K562 (cell line): ENCODE results near the gene CRK. TPM values are rescaled to one million over a fixed set of nuclear protein-coding genes. Genes with fewer than 3 reads are reported as not detected.

ENCODE experiments used
- ATAC-seq: fragments of 200-7000 bp; cut with Tn5 transposase; 3 replicates; pipeline ENCODE4 v1.9.1; 2020; ENCODE audit warnings: moderate library complexity
- BruUV-seq: library from RNA; stranded (reverse); fragments of 400-500 nt; replicated peaks from 2 replicates; lab custom pipeline; 2021; lab: Mats Ljungman, UMichigan
- CTCF ChIA-PET: fragments of 300-600 bp; formaldehyde crosslinking; extraction: SDS; loops from one replicate; lab custom pipeline; 2021; ENCODE audit warnings: low intra/inter-chr PET ratio; lab: Yijun Ruan, JAX
- POLR2A ChIA-PET: fragments of 300-600, 350-650 bp; sonication (Branson Sonifier 250); formaldehyde crosslinking; extraction: SDS; loops from one replicate; lab custom pipeline; 2021; ENCODE audit warnings: antibody characterized with exemption, inconsistent platforms; lab: Yijun Ruan, JAX
- DNase-seq, 4 experiments: peaks; one replicate each; pipeline versions ENCODE4 v3.0.0 to v3.0.0-alpha.2; 2011 to 2018; ENCODE audit warnings: low spot score in 3 of 4, mixed read lengths in 3 of 4; ENCODE audit errors: extremely low read depth in 1 of 4
- FAIRE-seq: peaks from 2 replicates; lab custom pipeline; 2011; peaks lifted over from hg19 to GRCh38; lab: Jason Lieb, UNC
- H2AFZ ChIP-seq: 2 replicates; pipeline ENCODE4 v1.6.0; 2011; ENCODE audit warnings: low read depth, low read length, control low read depth, inconsistent platforms
- H3K27ac ChIP-seq: fragments of 200-600 bp; 3 replicates; pipeline ENCODE4 v1.8.0; 2011; ENCODE audit warnings: low read depth, mild to moderate bottlenecking, control low read depth, inconsistent platforms, low read length, moderate library complexity, mixed read lengths; ENCODE audit errors: extremely low read depth
- H3K27me3 ChIP-seq, 2 experiments: fragments of 300-600 bp in 1 of 2; 2 replicates in 1 of 2; 3 replicates in 1 of 2; pipeline versions ENCODE4 v1.6.0 to v1.8.0; 2011; ENCODE audit warnings: inconsistent platforms in 2 of 2, low read length in 2 of 2, mild to moderate bottlenecking in 1 of 2, mixed read lengths in 1 of 2, moderate library complexity in 1 of 2; ENCODE audit not compliant: control insufficient read depth in 2 of 2, insufficient read depth in 2 of 2
- H3K36me3 ChIP-seq: fragments of 300-600 bp; 3 replicates; pipeline ENCODE4 v1.8.0; 2011; ENCODE audit warnings: mild to moderate bottlenecking, low read length, inconsistent platforms; ENCODE audit not compliant: control insufficient read depth, insufficient read depth
- H3K4me1 ChIP-seq, 2 experiments: fragments of 200-600 bp in 1 of 2; replicated peaks in 1 of 2; 2 replicates in 1 of 2; 3 replicates in 1 of 2; pipeline versions ENCODE4 v1.5.1 to v1.8.0; 2011; ENCODE audit warnings: inconsistent platforms in 2 of 2, low read length in 2 of 2, mild to moderate bottlenecking in 1 of 2, mixed read lengths in 1 of 2, moderate library complexity in 1 of 2; ENCODE audit not compliant: control insufficient read depth in 2 of 2, insufficient read depth in 2 of 2
- H3K4me2 ChIP-seq: 2 replicates; pipeline ENCODE4 v1.6.1; 2011; ENCODE audit warnings: low read length, control low read depth, inconsistent platforms, mixed read lengths; ENCODE audit not compliant: insufficient read depth
- H3K4me3 ChIP-seq: fragments of 200-600 bp; sonication (generic), shearing (Covaris generic); 2 replicates; pipeline ENCODE4 v1.5.1; 2016; ENCODE audit warnings: control low read depth, inconsistent platforms
- H3K79me2 ChIP-seq: fragments of 200-600 bp; 3 replicates; pipeline ENCODE4 v1.8.0; 2011; ENCODE audit warnings: low read length, inconsistent platforms; ENCODE audit not compliant: control insufficient read depth, insufficient read depth
- H3K9ac ChIP-seq, 2 experiments: 2 replicates each; pipeline versions ENCODE4 v1.6.0 to v1.6.1; 2011; ENCODE audit warnings: low read depth in 2 of 2, low read length in 2 of 2, control low read depth in 1 of 2, inconsistent platforms in 1 of 2, mild to moderate bottlenecking in 1 of 2, mixed read lengths in 1 of 2; ENCODE audit not compliant: insufficient read depth in 1 of 2
- H3K9me1 ChIP-seq: one replicate; pipeline ENCODE4 v1.6.0; 2011; ENCODE audit warnings: inconsistent platforms, mild to moderate bottlenecking, low read length, moderate library complexity; ENCODE audit not compliant: control insufficient read depth, insufficient read depth
- H3K9me3 ChIP-seq: replicated peaks from 2 replicates; pipeline ENCODE4 v1.5.1; 2011; ENCODE audit warnings: low read depth, low read length, inconsistent platforms; ENCODE audit not compliant: control insufficient read depth, insufficient read depth
- H4K20me1 ChIP-seq: replicated peaks from 2 replicates; pipeline ENCODE4 v1.6.1; 2011; ENCODE audit warnings: low read length, inconsistent platforms, mixed read lengths; ENCODE audit not compliant: control insufficient read depth, insufficient read depth
- CHD1 ChIP-seq: fragments of 200-600 bp; sonication (generic); IDR thresholded peaks from one replicate; pipeline ENCODE4 v1.6.1; 2012; ENCODE audit warnings: mild to moderate bottlenecking, moderate library complexity, low read length, inconsistent platforms
- ILK ChIP-seq: fragments of 450-650 bp; IDR thresholded peaks from 2 replicates; pipeline ENCODE4 v1.6.1; 2016; ENCODE audit warnings: missing genetic modification characterization, low read depth, mild to moderate bottlenecking, missing compliant biosample characterization, moderate library complexity, borderline replicate concordance
- MAZ ChIP-seq, 2 experiments: fragments of 450-650 bp in 1 of 2; sonication (generic) in 1 of 2; formaldehyde crosslinking; IDR thresholded peaks in 1 of 2; conservative IDR thresholded peaks in 1 of 2; 2 replicates each; pipeline versions ENCODE4 v1.4.0 to v1.5.0; 2020; ENCODE audit warnings: mild to moderate bottlenecking in 1 of 2, missing genetic modification reagents in 1 of 2
- MYNN ChIP-seq, 2 experiments: sonication (generic); formaldehyde crosslinking in 1 of 2; IDR thresholded peaks; 2 replicates each; pipeline versions ENCODE4 v1.5.0 to v1.6.1; 2016 to 2020; ENCODE audit warnings: antibody characterized with exemption in 1 of 2, missing genetic modification reagents in 1 of 2
- PRMT5 ChIP-seq: sonication (generic); formaldehyde crosslinking; IDR thresholded peaks from 2 replicates; pipeline ENCODE4 v1.5.0; 2020; ENCODE audit warnings: missing genetic modification reagents
- SIN3A ChIP-seq, 2 experiments: fragments of 150-350 bp in 1 of 2; IDR thresholded peaks; 2 replicates each; pipeline ENCODE4 v1.6.1; 2011 to 2016; ENCODE audit warnings: borderline replicate concordance in 2 of 2, low read depth in 2 of 2, low read length in 2 of 2, mild to moderate bottlenecking in 2 of 2, moderate library complexity in 2 of 2; ENCODE audit not compliant: control insufficient read depth in 1 of 2
- SMARCE1 ChIP-seq: fragments of 450-650 bp; IDR thresholded peaks from 2 replicates; pipeline ENCODE4 v1.7.1; 2016; ENCODE audit warnings: mild to moderate bottlenecking
- SRF ChIP-seq, 2 experiments: fragments of 250-450, 450-650 bp in 1 of 2; sonication (Bioruptor Pico) in 1 of 2; sonication (generic) in 1 of 2; formaldehyde crosslinking; IDR thresholded peaks; 2 replicates each; pipeline versions ENCODE4 v1.5.0 to v1.5.1; 2020 to 2022; ENCODE audit warnings: mild to moderate bottlenecking in 1 of 2, missing genetic modification reagents in 1 of 2
- YY1 ChIP-seq, 3 experiments: IDR thresholded peaks; 2 replicates each; pipeline ENCODE4 v1.6.1; 2011; ENCODE audit warnings: low read length in 2 of 3, mild to moderate bottlenecking in 2 of 3, moderate library complexity in 2 of 3, borderline replicate concordance in 1 of 3, control low read depth in 1 of 3, low read depth in 1 of 3; ENCODE audit not compliant: insufficient read depth in 3 of 3, insufficient replicate concordance in 2 of 3, control insufficient read depth in 1 of 3, insufficient read length in 1 of 3; ENCODE audit errors: extremely low read depth in 1 of 3
- WGBS: fragments of 100-300 bp; shearing (Covaris generic); methylation state at CpG from one replicate; pipeline ENCODE4 v1.1.6; 2016; ENCODE audit warnings: low coverage, mixed read lengths; ENCODE audit not compliant: insufficient coverage; ENCODE audit errors: missing lambda C conversion rate; 5-methylcytosine and 5-hydroxymethylcytosine counted together
- in situ Hi-C: fragments of 300-500 bp; cut with MboI; formaldehyde crosslinking; loops from 4 replicates; pipeline ENCODE4 v1.15.0; 2018; ENCODE audit warnings: inconsistent platforms, mixed read lengths
- intact Hi-C: fragments of 100-400 bp; cut with micrococcal nuclease; formaldehyde crosslinking; loops from 2 replicates; pipeline ENCODE4 v1.14.2; 2022
- polyA plus RNA-seq, 8 experiments: library from polyadenylated mRNA; depleted of rRNA in 4 of 8; stranded (reverse) in 5 of 8; unstranded in 3 of 8; fragments of >200 nt; fragmentation: Nextera tagmentation in 2 of 8; fragmentation: Illumina TruSeq in 1 of 8; extraction: Ambion mirVana in 2 of 8; extraction: Trizol in 1 of 8; gene quantifications; 2 replicates each; pipeline versions ENCODE4 v1.2.1 to v1.2.3, GENCODE V29; 2011 to 2014; ENCODE audit warnings: inconsistent platforms in 1 of 8, missing spikeins in 1 of 8
- total RNA-seq, 7 experiments: library from RNA; depleted of rRNA in 6 of 7; stranded (reverse); fragments of >200 nt in 6 of 7; fragmentation: Illumina TruSeq in 2 of 7; extraction: Trizol in 2 of 7; gene quantifications; 2 replicates each; pipeline versions ENCODE4 v1.2.1 to v1.2.3, GENCODE V29; 2011 to 2021; ENCODE audit warnings: low replicate concordance in 1 of 7
- TF ChIP-seq, protein P1 (sequence below), 2 experiments: fragments of 200-800 bp in 1 of 2; sonication (Bioruptor generic) in 1 of 2; sonication (generic) in 1 of 2; formaldehyde crosslinking in 1 of 2; IDR thresholded peaks in 1 of 2; conservative IDR thresholded peaks in 1 of 2; 2 replicates each; pipeline versions ENCODE4 v1.5.0 to v1.6.1; 2016 to 2020; ENCODE audit warnings: missing compliant biosample characterization in 1 of 2, missing genetic modification characterization in 1 of 2, missing genetic modification reagents in 1 of 2
- TF ChIP-seq, protein P2 (sequence below): fragments of 250-450 bp; sonication (Bioruptor Pico); IDR thresholded peaks from 2 replicates; pipeline ENCODE4 v1.4.0; 2020; ENCODE audit warnings: mild to moderate bottlenecking
- TF ChIP-seq, protein P3 (sequence below), 2 experiments: IDR thresholded peaks; 2 replicates each; pipeline ENCODE4 v1.6.1; 2012; ENCODE audit warnings: improper control_type of control experiment in 2 of 2, low read depth in 2 of 2, low read length in 2 of 2, borderline replicate concordance in 1 of 2

CRK gene
- total and polyA plus RNA-seq, 9 of the 15 experiments (the other 6 are each of a cell fraction or from before 2014, with no cell fraction given): 13.1 to 40.2 (median 26.1) TPM

DNA sequence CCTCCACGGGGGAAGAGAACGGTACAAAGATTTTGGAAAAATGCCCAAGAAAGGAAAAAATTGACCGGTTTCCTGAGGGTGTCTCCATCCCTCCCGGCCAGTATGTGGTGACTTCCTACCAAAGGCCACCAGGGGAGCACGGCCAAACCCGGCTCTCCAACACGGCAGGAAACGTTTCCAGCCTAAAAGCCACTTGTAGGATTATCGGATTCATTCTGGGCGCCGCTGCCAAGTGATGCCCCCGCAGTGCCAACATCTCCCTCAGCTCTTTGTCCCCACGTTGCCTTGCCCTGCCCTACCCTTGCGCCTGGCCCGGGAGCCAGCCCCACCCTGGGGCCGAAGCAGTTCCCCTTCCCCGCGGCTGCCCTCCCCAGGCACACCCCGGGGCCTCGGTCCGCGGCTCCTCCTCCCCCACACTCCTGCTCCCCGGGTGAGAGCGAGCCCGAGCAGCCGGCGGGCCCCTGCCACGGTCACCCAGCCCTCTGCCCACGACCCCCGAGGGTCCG, 688 bp downstream of the CRK start:
- Histone ChIP-seq H3K4me3 (peak overlapping the region; percentile 97), H3K4me1 (peaks cover 13 to 20% of the 10 kb centered on the region in 2 experiments), H4K20me1 (peaks cover 17% of the 10 kb centered on the region), H3K27me3 (no peaks in the 10 kb centered on the region), H3K9me1 (no peaks in the 10 kb centered on the region), H3K9me3 (no peaks in the 10 kb centered on the region), H3K79me2 (peaks cover 55% of the 10 kb centered on the region), H3K27ac (peak overlapping the region; percentile 86), H3K36me3 (peaks cover 23% of the 10 kb centered on the region; the same call in 2 of the 3 replicates), H3K4me2 (peak overlapping the region; percentile 89), H2AFZ (peak overlapping the region; percentile 77; the same call in 1 of the 2 replicates), H3K9ac (peak overlapping the region; percentile 89 to 98)
- CTCF ChIA-PET: interaction anchor here (1.2 kb wide), 1 partner anchor 91 kb away, joined by 5 read pairs; no protein-coding TSS in a partner anchor
- FAIRE-seq (no peak), DNase-seq (peak; percentile 54 to 68 (median 58)), ATAC-seq (peak; percentile 77)
- WGBS: under 1% methylated on average over 24 of the region's 31 CpGs
- intact Hi-C loops: loop anchor here (2.0 to 10.0 kb wide), 2 partner anchors 59 to 91 kb away; partner anchors contain the start of gene INPP5K
- in situ Hi-C loops: no loop called here
- POLR2A ChIA-PET: interaction anchor here (0.5 to 1.0 kb wide), 5 partner anchors 9 to 295 kb away, joined by 3 to 5 read pairs (median 4); no protein-coding TSS in a partner anchor
- BruUV-seq: no TSS peak
- TF ChIP-seq MYNN (IDR thresholded peaks at IDR 0.05) (0 out of 2 replicates have a peak, but pooled peaks have one; percentile 26), MYNN (CRISPR knock-in tag; IDR thresholded peaks at IDR 0.05) (no peak), MAZ (CRISPR knock-in tag; conservative IDR thresholded peaks at IDR 0.05 in 1 of 2, IDR thresholded peaks at IDR 0.05 in 1 of 2) (peak in 1 of 2 experiments; percentile 59; a peak in 2 of 4 replicates), SRF (CRISPR knock-in tag; IDR thresholded peaks at IDR 0.05) (0 out of 4 replicates have a peak, but pooled peaks of 1 of the 2 experiments have one; percentile 41), SMARCE1 (peak; percentile 30; the same call in 1 of the 2 replicates), PRMT5 (CRISPR knock-in tag) (no peak), ILK (tag) (no peak), YY1 (IDR thresholded peaks at IDR 0.05; ENCODE audit: borderline replicate concordance in 1 of 3, control insufficient read depth in 1 of 3, extremely low read depth in 1 of 3, insufficient read depth in 3 of 3, insufficient read length in 1 of 3, insufficient replicate concordance in 2 of 3, low read depth in 1 of 3, low read length in 2 of 3) (peak in 1 of 3 experiments; percentile 46), CHD1 (peak; percentile 79), SIN3A (IDR thresholded peaks at IDR 0.05; ENCODE audit: borderline replicate concordance in 2 of 2, control insufficient read depth in 1 of 2, low read depth in 2 of 2, low read length in 2 of 2) (peak in 1 of 2 experiments; percentile 10; a peak in 1 of 4 replicates)
- TF ChIP-seq, protein P1, sequence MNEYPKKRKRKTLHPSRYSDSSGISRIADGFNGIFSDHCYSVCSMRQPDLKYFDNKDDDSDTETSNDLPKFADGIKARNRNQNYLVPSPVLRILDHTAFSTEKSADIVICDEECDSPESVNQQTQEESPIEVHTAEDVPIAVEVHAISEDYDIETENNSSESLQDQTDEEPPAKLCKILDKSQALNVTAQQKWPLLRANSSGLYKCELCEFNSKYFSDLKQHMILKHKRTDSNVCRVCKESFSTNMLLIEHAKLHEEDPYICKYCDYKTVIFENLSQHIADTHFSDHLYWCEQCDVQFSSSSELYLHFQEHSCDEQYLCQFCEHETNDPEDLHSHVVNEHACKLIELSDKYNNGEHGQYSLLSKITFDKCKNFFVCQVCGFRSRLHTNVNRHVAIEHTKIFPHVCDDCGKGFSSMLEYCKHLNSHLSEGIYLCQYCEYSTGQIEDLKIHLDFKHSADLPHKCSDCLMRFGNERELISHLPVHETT (CRISPR knock-in tag; conservative IDR thresholded peaks at IDR 0.05 in 1 of 2, IDR thresholded peaks at IDR 0.05 in 1 of 2): peak in 1 of 2 experiments; percentile 30; a peak in 1 of 4 replicates
- TF ChIP-seq, protein P2, sequence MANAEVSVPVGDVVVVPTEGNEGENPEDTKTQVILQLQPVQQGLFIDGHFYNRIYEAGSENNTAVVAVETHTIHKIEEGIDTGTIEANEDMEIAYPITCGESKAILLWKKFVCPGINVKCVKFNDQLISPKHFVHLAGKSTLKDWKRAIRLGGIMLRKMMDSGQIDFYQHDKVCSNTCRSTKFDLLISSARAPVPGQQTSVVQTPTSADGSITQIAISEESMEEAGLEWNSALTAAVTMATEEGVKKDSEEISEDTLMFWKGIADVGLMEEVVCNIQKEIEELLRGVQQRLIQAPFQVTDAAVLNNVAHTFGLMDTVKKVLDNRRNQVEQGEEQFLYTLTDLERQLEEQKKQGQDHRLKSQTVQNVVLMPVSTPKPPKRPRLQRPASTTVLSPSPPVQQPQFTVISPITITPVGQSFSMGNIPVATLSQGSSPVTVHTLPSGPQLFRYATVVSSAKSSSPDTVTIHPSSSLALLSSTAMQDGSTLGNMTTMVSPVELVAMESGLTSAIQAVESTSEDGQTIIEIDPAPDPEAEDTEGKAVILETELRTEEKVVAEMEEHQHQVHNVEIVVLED (CRISPR knock-in tag): no peak
- TF ChIP-seq, protein P3, sequence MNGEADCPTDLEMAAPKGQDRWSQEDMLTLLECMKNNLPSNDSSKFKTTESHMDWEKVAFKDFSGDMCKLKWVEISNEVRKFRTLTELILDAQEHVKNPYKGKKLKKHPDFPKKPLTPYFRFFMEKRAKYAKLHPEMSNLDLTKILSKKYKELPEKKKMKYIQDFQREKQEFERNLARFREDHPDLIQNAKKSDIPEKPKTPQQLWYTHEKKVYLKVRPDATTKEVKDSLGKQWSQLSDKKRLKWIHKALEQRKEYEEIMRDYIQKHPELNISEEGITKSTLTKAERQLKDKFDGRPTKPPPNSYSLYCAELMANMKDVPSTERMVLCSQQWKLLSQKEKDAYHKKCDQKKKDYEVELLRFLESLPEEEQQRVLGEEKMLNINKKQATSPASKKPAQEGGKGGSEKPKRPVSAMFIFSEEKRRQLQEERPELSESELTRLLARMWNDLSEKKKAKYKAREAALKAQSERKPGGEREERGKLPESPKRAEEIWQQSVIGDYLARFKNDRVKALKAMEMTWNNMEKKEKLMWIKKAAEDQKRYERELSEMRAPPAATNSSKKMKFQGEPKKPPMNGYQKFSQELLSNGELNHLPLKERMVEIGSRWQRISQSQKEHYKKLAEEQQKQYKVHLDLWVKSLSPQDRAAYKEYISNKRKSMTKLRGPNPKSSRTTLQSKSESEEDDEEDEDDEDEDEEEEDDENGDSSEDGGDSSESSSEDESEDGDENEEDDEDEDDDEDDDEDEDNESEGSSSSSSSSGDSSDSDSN (IDR thresholded peaks at IDR 0.05; ENCODE audit: borderline replicate concordance in 1 of 2, low read depth in 2 of 2, low read length in 2 of 2): peak; percentile 46 to 58; a peak in 2 of 4 replicates
